Neural cell (in vitro differentiated cells): Measurements from ENCODE around the gene CRYZL1. TPM values are rescaled to one million over a fixed set of nuclear protein-coding genes. Genes with fewer than 3 reads are reported as not detected.

Source experiments
- H2AFZ ChIP-seq: fragments of 200-600, 300-800 bp; sonication (generic), shearing (Covaris generic); 2 replicates; pipeline ENCODE4 v1.6.0; 2014; ENCODE audit warnings: low read depth, mild to moderate bottlenecking, antibody characterized with exemption, low read length, moderate library complexity
- H3F3A ChIP-seq: fragments of 200-600 bp; shearing (Covaris generic); 2 replicates; pipeline ENCODE4 v1.6.1; 2016; ENCODE audit warnings: mild to moderate bottlenecking, moderate library complexity, mixed read lengths, antibody characterized with exemption, low read length; ENCODE audit not compliant: insufficient read depth, poor library complexity, severe bottlenecking
- H3K27ac ChIP-seq: fragments of 200-600, 300-800 bp; sonication (generic), shearing (Covaris generic); 2 replicates; pipeline ENCODE4 v1.5.1; 2014; ENCODE audit warnings: mild to moderate bottlenecking, low read length, moderate library complexity
- H3K27me3 ChIP-seq: fragments of 300-800, 200-600 bp; sonication (generic), shearing (Covaris generic); 2 replicates; pipeline ENCODE4 v1.6.0; 2014; ENCODE audit warnings: mild to moderate bottlenecking, low read depth, low read length, moderate library complexity; ENCODE audit not compliant: insufficient read depth
- H3K36me3 ChIP-seq: fragments of 300-800, 200-600 bp; sonication (generic), shearing (Covaris generic); 2 replicates; pipeline ENCODE4 v1.5.1; 2014; ENCODE audit warnings: mild to moderate bottlenecking, antibody characterized with exemption, low read length, moderate library complexity; ENCODE audit not compliant: insufficient read depth
- H3K4me2 ChIP-seq: fragments of 300-800, 200-600 bp; sonication (generic), shearing (Covaris generic); 2 replicates; pipeline ENCODE4 v1.6.0; 2014; ENCODE audit warnings: mild to moderate bottlenecking, low read length
- H3K4me3 ChIP-seq: fragments of 300-800, 200-600 bp; sonication (generic), shearing (Covaris generic); 2 replicates; pipeline ENCODE4 v1.5.1; 2014; ENCODE audit warnings: mild to moderate bottlenecking, low read length, moderate library complexity
- H3K79me2 ChIP-seq: fragments of 200-600 bp; shearing (Covaris generic); replicated peaks from 2 replicates; pipeline ENCODE4 v1.6.0; 2014; ENCODE audit warnings: mild to moderate bottlenecking, low read length, moderate library complexity; ENCODE audit not compliant: insufficient read depth
- H3K9ac ChIP-seq: fragments of 300-800, 200-600 bp; sonication (generic), shearing (Covaris generic); 2 replicates; pipeline ENCODE4 v1.6.1; 2016; ENCODE audit warnings: mild to moderate bottlenecking, low read length, mixed read lengths
- H3K9me2 ChIP-seq: fragments of 200-600 bp; shearing (Covaris generic); 2 replicates; pipeline ENCODE4 v1.6.1; 2016; ENCODE audit warnings: mild to moderate bottlenecking, low read length, mixed read lengths; ENCODE audit not compliant: insufficient read depth
- H3K9me3 ChIP-seq: fragments of 200-600, 300-800 bp; sonication (generic), shearing (Covaris generic); 2 replicates; pipeline ENCODE4 v1.6.1; 2016; ENCODE audit warnings: mild to moderate bottlenecking, mixed run types, low read length, moderate library complexity, mixed read lengths
- H4K20me1 ChIP-seq: fragments of 200-600 bp; shearing (Covaris generic); 2 replicates; pipeline ENCODE4 v1.6.1; 2016; ENCODE audit warnings: mild to moderate bottlenecking, mixed run types; ENCODE audit not compliant: insufficient read depth
- EP300 ChIP-seq: fragments of 450-650 bp; conservative IDR thresholded peaks from 2 replicates; pipeline ENCODE4 v1.6.1; 2014; ENCODE audit warnings: antibody characterized with exemption, mild to moderate bottlenecking, moderate library complexity; ENCODE audit not compliant: poor library complexity, severe bottlenecking
- EZH2 ChIP-seq: fragments of 200-600, 300-800 bp; shearing (Covaris generic), sonication (generic); IDR thresholded peaks from 2 replicates; pipeline ENCODE4 v1.6.1; 2014; ENCODE audit warnings: antibody characterized with exemption, low read length, borderline replicate concordance, mild to moderate bottlenecking; ENCODE audit not compliant: insufficient read depth, poor library complexity, severe bottlenecking
- MXI1 ChIP-seq: fragments of 450-650 bp; conservative IDR thresholded peaks from 2 replicates; pipeline ENCODE4 v1.6.1; 2014; ENCODE audit warnings: antibody characterized with exemption, mild to moderate bottlenecking; ENCODE audit not compliant: poor library complexity, severe bottlenecking
- POLR2AphosphoS5 ChIP-seq: IDR thresholded peaks from 2 replicates; pipeline ENCODE4 v1.6.1; 2012
- RAD21 ChIP-seq: fragments of 450-650 bp; conservative IDR thresholded peaks from 2 replicates; pipeline ENCODE4 v1.6.1; 2014; ENCODE audit warnings: antibody characterized with exemption, mild to moderate bottlenecking, moderate library complexity
- REST ChIP-seq: IDR thresholded peaks from 2 replicates; pipeline ENCODE4 v1.6.1; 2012; ENCODE audit warnings: borderline replicate concordance
- SMC3 ChIP-seq: fragments of 450-650 bp; conservative IDR thresholded peaks from 2 replicates; pipeline ENCODE4 v1.6.1; 2014; ENCODE audit warnings: antibody characterized with exemption, mild to moderate bottlenecking, moderate library complexity; ENCODE audit not compliant: poor library complexity
- TAF1 ChIP-seq: IDR thresholded peaks from 2 replicates; pipeline ENCODE4 v1.6.1; 2012; ENCODE audit warnings: low read depth
- polyA plus RNA-seq: library from polyadenylated mRNA; depleted of rRNA; stranded (reverse); fragments of >200 nt; gene quantifications from 2 replicates; pipeline ENCODE4 v1.2.3, GENCODE V29; 2014
- TF ChIP-seq, protein P1 (sequence below): fragments of 450-650 bp; IDR thresholded peaks from 2 replicates; pipeline ENCODE4 v1.5.1; 2014; ENCODE audit warnings: antibody characterized with exemption, mild to moderate bottlenecking, moderate library complexity; ENCODE audit not compliant: poor library complexity, severe bottlenecking

Gene CRYZL1
- polyA plus RNA-seq, 1 donor from 2014 or later = 54.3 TPM

DNA sequence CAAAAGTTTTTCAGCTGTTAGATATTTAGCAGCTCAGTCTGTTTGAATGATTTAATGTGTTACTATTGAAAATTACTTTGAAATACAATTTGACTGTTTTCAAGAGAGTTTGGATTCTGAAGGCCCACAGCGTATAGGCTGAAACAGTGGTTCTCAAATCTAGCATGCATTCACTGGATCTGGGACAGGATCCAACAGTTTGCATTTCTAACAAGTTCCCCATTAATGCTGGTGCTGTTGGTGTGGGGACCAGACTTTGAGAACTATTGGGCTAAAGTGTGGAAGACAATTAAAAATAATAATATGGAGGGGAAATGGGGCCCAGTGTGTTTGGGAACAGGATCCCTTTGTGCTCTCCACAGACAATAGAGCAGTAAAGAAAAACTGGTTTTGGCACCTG lies 32.7 kb upstream of the CRYZL1 start:
- no peak overlapping the region for H3K4me3 ChIP-seq
- no peak overlapping the region for H3K27ac ChIP-seq
- H2AFZ ChIP-seq = no peak overlapping the region
- H3K9me2 ChIP-seq = no peaks in the 10 kb centered on the region
- no peaks in the 10 kb centered on the region for H3K9me3 ChIP-seq
- no peaks in the 10 kb centered on the region for H3F3A ChIP-seq
- no peaks in the 10 kb centered on the region for H4K20me1 ChIP-seq
- no peak overlapping the region for H3K4me2 ChIP-seq
- no peak overlapping the region for H3K9ac ChIP-seq
- no peaks in the 10 kb centered on the region for H3K36me3 ChIP-seq
- no peaks in the 10 kb centered on the region for H3K27me3 ChIP-seq
- TF ChIP-seq, protein P1, sequence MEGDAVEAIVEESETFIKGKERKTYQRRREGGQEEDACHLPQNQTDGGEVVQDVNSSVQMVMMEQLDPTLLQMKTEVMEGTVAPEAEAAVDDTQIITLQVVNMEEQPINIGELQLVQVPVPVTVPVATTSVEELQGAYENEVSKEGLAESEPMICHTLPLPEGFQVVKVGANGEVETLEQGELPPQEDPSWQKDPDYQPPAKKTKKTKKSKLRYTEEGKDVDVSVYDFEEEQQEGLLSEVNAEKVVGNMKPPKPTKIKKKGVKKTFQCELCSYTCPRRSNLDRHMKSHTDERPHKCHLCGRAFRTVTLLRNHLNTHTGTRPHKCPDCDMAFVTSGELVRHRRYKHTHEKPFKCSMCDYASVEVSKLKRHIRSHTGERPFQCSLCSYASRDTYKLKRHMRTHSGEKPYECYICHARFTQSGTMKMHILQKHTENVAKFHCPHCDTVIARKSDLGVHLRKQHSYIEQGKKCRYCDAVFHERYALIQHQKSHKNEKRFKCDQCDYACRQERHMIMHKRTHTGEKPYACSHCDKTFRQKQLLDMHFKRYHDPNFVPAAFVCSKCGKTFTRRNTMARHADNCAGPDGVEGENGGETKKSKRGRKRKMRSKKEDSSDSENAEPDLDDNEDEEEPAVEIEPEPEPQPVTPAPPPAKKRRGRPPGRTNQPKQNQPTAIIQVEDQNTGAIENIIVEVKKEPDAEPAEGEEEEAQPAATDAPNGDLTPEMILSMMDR = no peak
- no peak for TF ChIP-seq RAD21
- no peak for TF ChIP-seq MXI1
- TF ChIP-seq EP300 = no peak
- no peak for TF ChIP-seq REST
- TF ChIP-seq TAF1 = no peak
- TF ChIP-seq SMC3 = no peak
- TF ChIP-seq POLR2AphosphoS5 = no peak
- TF ChIP-seq EZH2 = no peak
- peaks cover 21% of the 10 kb centered on the region for H3K79me2 ChIP-seq

- Histone ChIP-seq H4K20me1 (no peaks in the 10 kb centered on the region), H3K4me3 (no peak overlapping the region)
Measured at GRCh38 chr21:33673473-33673872, 31.9 kb upstream of the CRYZL1 start.

More at GRCh38 chr21:33673473-33673872, 31.9 kb upstream of the CRYZL1 start:
- no peak overlapping the region for H3K9ac ChIP-seq
- peaks cover 25% of the 10 kb centered on the region for H3K79me2 ChIP-seq
- H3F3A ChIP-seq = no peaks in the 10 kb centered on the region
- H3K9me2 ChIP-seq = no peaks in the 10 kb centered on the region
- no peak overlapping the region for H3K27ac ChIP-seq
- no peak for TF ChIP-seq MXI1
- TF ChIP-seq EZH2 = no peak
- no peak for TF ChIP-seq RAD21
- no peak for TF ChIP-seq TAF1
- no peaks in the 10 kb centered on the region for H3K36me3 ChIP-seq
- H3K9me3 ChIP-seq = no peaks in the 10 kb centered on the region
- no peak overlapping the region for H3K4me2 ChIP-seq
- no peak overlapping the region for H2AFZ ChIP-seq
- no peaks in the 10 kb centered on the region for H3K27me3 ChIP-seq
